B cell (primary cell): ENCODE results near the gene ASB17. TPM values are rescaled to one million over a fixed set of nuclear protein-coding genes. Genes with fewer than 3 reads are reported as not detected.

Source experiments
- ATAC-seq: fragments of 200-7000 bp; cut with Tn5 transposase; one replicate; pipeline ENCODE4 v1.10.0; 2021; ENCODE audit warnings: low read depth, mild to moderate bottlenecking, moderate number of reproducible peaks, moderate library complexity
- CTCF ChIA-PET: fragments of 350-600 bp; sonication (Branson Sonifier 250); formaldehyde crosslinking; loops from one replicate; lab custom pipeline; 2021; ENCODE audit warnings: antibody characterized with exemption, inconsistent platforms; lab: Charles Lee
- POLR2A ChIA-PET: fragments of 350-600 bp; sonication (Branson Sonifier 250); formaldehyde crosslinking; loops from one replicate; lab custom pipeline; 2021; ENCODE audit warnings: antibody characterized with exemption; lab: Charles Lee
- DNase-seq: peaks from one replicate; pipeline ENCODE4 v3.0.0; 2013
- H2AFZ ChIP-seq: 2 replicates; pipeline ENCODE4 v1.6.1; 2012; ENCODE audit warnings: mild to moderate bottlenecking, low read depth, low read length; ENCODE audit not compliant: insufficient read depth, poor library complexity, severe bottlenecking
- H3K27ac ChIP-seq, 2 donors: 1 replicate in 1 of 2; 2 replicates in 1 of 2; pipeline ENCODE4 v1.5.1; 2012 to 2013; ENCODE audit warnings: low read length in 2 of 2, mild to moderate bottlenecking in 2 of 2, moderate library complexity in 1 of 2
- H3K27me3 ChIP-seq, 4 experiments: fragments of 200-600 bp in 1 of 4; sonication (generic) in 1 of 4; replicated peaks in 1 of 4; 1 replicate in 2 of 4; 2 replicates in 2 of 4; pipeline versions ENCODE4 v1.6.1 to v1.7.0; 2013 to 2016; ENCODE audit warnings: low read length in 3 of 4, mild to moderate bottlenecking in 2 of 4, mixed read lengths in 1 of 4, moderate library complexity in 1 of 4; ENCODE audit not compliant: insufficient read depth in 4 of 4, control insufficient read depth in 3 of 4; ENCODE audit errors: control extremely low read depth in 1 of 4
- H3K36me3 ChIP-seq, 2 experiments: replicated peaks in 1 of 2; 1 replicate in 1 of 2; 2 replicates in 1 of 2; pipeline versions ENCODE4 v1.6.1 to v1.7.1; 2013; ENCODE audit warnings: low read length in 1 of 2; ENCODE audit not compliant: insufficient read depth in 2 of 2, control insufficient read depth in 1 of 2; ENCODE audit errors: control extremely low read depth in 1 of 2, extremely low read depth in 1 of 2
- H3K4me1 ChIP-seq, 2 donors: fragments of 200-600 bp in 1 of 2; sonication (generic) in 1 of 2; 1 replicate in 1 of 2; 2 replicates in 1 of 2; pipeline versions ENCODE4 v1.5.1 to v1.6.1; 2013 to 2017; ENCODE audit warnings: low read length in 2 of 2; ENCODE audit not compliant: control insufficient read depth in 2 of 2, insufficient read depth in 2 of 2
- H3K4me2 ChIP-seq: replicated peaks from 2 replicates; pipeline ENCODE3; 2012; ENCODE audit warnings: mild to moderate bottlenecking, low read depth, low read length; ENCODE audit not compliant: poor library complexity, severe bottlenecking
- H3K4me3 ChIP-seq, 5 experiments: fragments of 200-600 bp in 1 of 5; sonication (generic) in 1 of 5; 1 replicate in 3 of 5; 2 replicates in 2 of 5; pipeline versions ENCODE4 v1.5.1 to v1.7.0; 2011 to 2016; ENCODE audit warnings: low read length in 4 of 5, mild to moderate bottlenecking in 4 of 5, low read depth in 2 of 5, control low read depth in 1 of 5, moderate library complexity in 1 of 5; ENCODE audit not compliant: insufficient read depth in 1 of 5; ENCODE audit errors: control extremely low read depth in 1 of 5, extremely low read depth in 1 of 5
- H3K79me2 ChIP-seq: fragments of 200-600 bp; sonication (generic); one replicate; pipeline ENCODE4 v1.6.0; 2016; ENCODE audit warnings: low read length; ENCODE audit not compliant: control insufficient read depth, insufficient read depth
- H3K9ac ChIP-seq: fragments of 200-600 bp; sonication (generic); 2 replicates; pipeline ENCODE4 v1.6.1; 2017; ENCODE audit warnings: mild to moderate bottlenecking, low read length, moderate library complexity
- H3K9me3 ChIP-seq, 3 donors: one replicate each; pipeline versions ENCODE4 v1.6.1 to v1.7.1; 2013; ENCODE audit warnings: low read length in 2 of 3; ENCODE audit not compliant: control insufficient read depth in 2 of 3, insufficient read depth in 1 of 3; ENCODE audit errors: control extremely low read depth in 1 of 3
- H4K20me1 ChIP-seq: 2 replicates; pipeline ENCODE4 v1.6.0; 2012; ENCODE audit warnings: mild to moderate bottlenecking, low read length; ENCODE audit not compliant: insufficient read depth, control insufficient read depth, poor library complexity, severe bottlenecking
- H3K27ac Mint-ChIP-seq: one replicate; pipeline ENCODE4 v1.8.0; 2021; ENCODE audit warnings: mixed read lengths
- H3K27me3 Mint-ChIP-seq: one replicate; pipeline ENCODE4 v1.8.0; 2021; ENCODE audit warnings: mixed read lengths
- H3K4me1 Mint-ChIP-seq: one replicate; pipeline ENCODE4 v1.8.0; 2021; ENCODE audit warnings: mixed read lengths
- H3K4me3 Mint-ChIP-seq: one replicate; pipeline ENCODE4 v1.8.0; 2021; ENCODE audit warnings: mixed read lengths
- H3K9me3 Mint-ChIP-seq: one replicate; pipeline ENCODE4 v1.8.0; 2022; ENCODE audit warnings: mixed read lengths; ENCODE audit not compliant: insufficient read depth
- CTCF ChIP-seq: fragments of 200-600 bp; IDR thresholded peaks from one replicate; pipeline ENCODE4 v1.8.0; 2022; ENCODE audit warnings: antibody characterized with exemption, mild to moderate bottlenecking
- EZH2 ChIP-seq: IDR thresholded peaks from 2 replicates; pipeline ENCODE4 v1.6.1; 2012; ENCODE audit warnings: borderline replicate concordance, low read depth, mild to moderate bottlenecking, moderate library complexity, low read length; ENCODE audit not compliant: insufficient read depth, poor library complexity, severe bottlenecking
- WGBS: methylation state at CpG from one replicate; pipeline ENCODE4 v1.1.5; 2013; ENCODE audit warnings: missing lambda C conversion rate; ENCODE audit not compliant: insufficient coverage; 5-methylcytosine and 5-hydroxymethylcytosine counted together
- intact Hi-C: fragments of 100-400 bp; cut with micrococcal nuclease; formaldehyde crosslinking; loops from one replicate; pipeline ENCODE4 v1.10.0; 2022
- polyA plus RNA-seq: library from polyadenylated mRNA; depleted of rRNA; stranded (reverse); fragments of >200 nt; gene quantifications from 2 replicates; pipeline ENCODE4 v1.2.3, GENCODE V29; 2012
- total RNA-seq, 2 donors: library from RNA; stranded (reverse); fragments of 120-200 nt in 1 of 2; gene quantifications; 1 replicate in 1 of 2; 2 replicates in 1 of 2; pipeline versions ENCODE4 v1.2.3 to v1.2.4, GENCODE V29; 2013 to 2022

ASB17 gene
- total and polyA plus RNA-seq, 2 donors (not counting 1 experiment from before 2014, with no cell fraction given), result not detected

DNA sequence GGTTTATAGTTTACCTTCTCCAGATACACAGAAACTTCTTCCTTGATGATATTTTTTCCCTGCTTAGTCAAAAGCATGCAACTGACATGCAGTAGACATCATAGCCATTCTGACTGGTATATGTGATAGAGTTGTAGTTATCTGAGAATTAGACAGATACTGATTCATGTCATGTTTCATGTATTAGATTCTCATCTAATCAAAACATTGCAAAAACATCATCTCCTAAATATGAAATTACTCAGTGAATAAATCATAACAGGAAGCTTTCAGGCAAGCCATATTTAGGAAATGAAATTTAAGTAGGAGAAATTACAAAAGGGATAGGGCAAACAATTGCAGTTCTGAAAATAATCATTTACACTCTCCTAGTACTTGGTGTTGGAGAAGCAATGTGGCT, 38.4 kb upstream of the ASB17 start:
- no peak for DNase-seq
- H3K4me1 Mint-ChIP-seq, result no peaks in the 10 kb centered on the region
- Histone ChIP-seq H3K4me3 (no peak overlapping the region), H2AFZ (no peak overlapping the region), H3K27me3 (peaks cover 0 to 3% (median 0%) of the 10 kb centered on the region in 4 experiments), H3K4me2 (no peak overlapping the region), H3K4me1 (no peaks in the 10 kb centered on the region), H3K27ac (no peak overlapping the region), H3K79me2 (no peaks in the 10 kb centered on the region), H3K9me3 (no peaks in the 10 kb centered on the region), H3K9ac (no peak overlapping the region), H4K20me1 (no peaks in the 10 kb centered on the region), H3K36me3 (no peaks in the 10 kb centered on the region)
- TF ChIP-seq EZH2 (no peak), CTCF (no peak)
- H3K27me3 Mint-ChIP-seq, result peaks cover 8% of the 10 kb centered on the region
- ChIA-PET CTCF (no interaction called here), POLR2A (no interaction called here)
- intact Hi-C loops, result no loop called here
- no peaks in the 10 kb centered on the region for H3K9me3 Mint-ChIP-seq
- no peak overlapping the region for H3K4me3 Mint-ChIP-seq
- no peak overlapping the region for H3K27ac Mint-ChIP-seq
- ATAC-seq, result no peak

GRCh38 chr1:75969550-75969949, 37.3 kb upstream of the ASB17 start:
- Histone ChIP-seq H3K27ac (no peak overlapping the region), H4K20me1 (no peaks in the 10 kb centered on the region), H3K79me2 (no peaks in the 10 kb centered on the region), H3K36me3 (no peaks in the 10 kb centered on the region), H3K4me2 (no peak overlapping the region), H3K9ac (no peak overlapping the region), H3K4me3 (no peak overlapping the region), H3K9me3 (no peaks in the 10 kb centered on the region), H3K4me1 (no peaks in the 10 kb centered on the region), H2AFZ (no peak overlapping the region), H3K27me3 (no peaks in the 10 kb centered on the region)
- H3K9me3 Mint-ChIP-seq, result no peaks in the 10 kb centered on the region
- no peak overlapping the region for H3K27ac Mint-ChIP-seq
- ATAC-seq, result no peak
- POLR2A ChIA-PET, result no interaction called here
- no peak for TF ChIP-seq EZH2
- TF ChIP-seq CTCF, result no peak
- H3K4me1 Mint-ChIP-seq, result no peaks in the 10 kb centered on the region
- CTCF ChIA-PET, result no interaction called here
- H3K27me3 Mint-ChIP-seq, result peaks cover 8% of the 10 kb centered on the region
- intact Hi-C loops, result no loop called here
- no peak for DNase-seq
- 92% methylated on average over 2 of the region's 3 CpGs for WGBS
- no peak overlapping the region for H3K4me3 Mint-ChIP-seq
